HEK293T (cell line): ENCODE results near the gene GTF3C4.
"Not testable (repeated sequence)": the region's sequence is repeated elsewhere in the genome, so short reads cannot be mapped to it uniquely, and the experiment has no call there.

Source experiments
- CTCF ChIA-PET: fragments of 350-600 bp; formaldehyde crosslinking; extraction: SDS; loops from one replicate; lab custom pipeline; 2021; ENCODE audit warnings: antibody characterized with exemption, inconsistent platforms; lab: Yijun Ruan, JAX
- POLR2A ChIA-PET: fragments of 350-600 bp; formaldehyde crosslinking; extraction: SDS; loops from one replicate; lab custom pipeline; 2020; ENCODE audit warnings: antibody characterized with exemption, inconsistent platforms; lab: Yijun Ruan, JAX
- DNase-seq: peaks from one replicate; pipeline ENCODE4 v3.0.0; 2012; ENCODE audit warnings: mixed read lengths; ENCODE audit errors: extremely low spot score
- ARNT ChIP-seq: fragments of 450-650 bp; IDR thresholded peaks from 2 replicates; pipeline ENCODE4 v1.6.1; 2017; ENCODE audit warnings: mild to moderate bottlenecking
- BHLHE40 ChIP-seq: fragments of 450-650 bp; IDR thresholded peaks from 2 replicates; pipeline ENCODE4 v1.6.1; 2016; ENCODE audit warnings: mild to moderate bottlenecking, moderate library complexity, borderline replicate concordance
- CTBP1 ChIP-seq: fragments of 450-650 bp; IDR thresholded peaks from 2 replicates; pipeline ENCODE4 v1.6.1; 2016; ENCODE audit warnings: borderline replicate concordance
- ELF4 ChIP-seq: fragments of 450-650 bp; IDR thresholded peaks from 2 replicates; pipeline ENCODE4 v1.6.1; 2017; ENCODE audit warnings: antibody characterized with exemption
- FOXA1 ChIP-seq: fragments of 450-650 bp; IDR thresholded peaks from 2 replicates; pipeline ENCODE4 v1.6.1; 2016; ENCODE audit warnings: mild to moderate bottlenecking
- FOXK2 ChIP-seq: fragments of 450-650 bp; IDR thresholded peaks from 2 replicates; pipeline ENCODE4 v1.6.1; 2016; ENCODE audit warnings: mild to moderate bottlenecking
- FOXM1 ChIP-seq: fragments of 450-650 bp; IDR thresholded peaks from 2 replicates; pipeline ENCODE4 v1.6.1; 2017; ENCODE audit warnings: mild to moderate bottlenecking, borderline replicate concordance
- HDGF ChIP-seq: fragments of 450-650 bp; IDR thresholded peaks from 2 replicates; pipeline ENCODE4 v1.6.1; 2017; ENCODE audit warnings: antibody characterized with exemption, borderline replicate concordance
- L3MBTL2 ChIP-seq: fragments of 450-650 bp; conservative IDR thresholded peaks from 2 replicates; pipeline ENCODE4 v1.6.1; 2016; ENCODE audit warnings: mild to moderate bottlenecking
- LEF1 ChIP-seq: fragments of 450-650 bp; IDR thresholded peaks from 2 replicates; pipeline ENCODE4 v1.6.1; 2017; ENCODE audit warnings: mild to moderate bottlenecking, borderline replicate concordance
- NFRKB ChIP-seq: fragments of 450-650 bp; IDR thresholded peaks from 2 replicates; pipeline ENCODE4 v1.6.1; 2016; ENCODE audit warnings: mild to moderate bottlenecking, moderate library complexity
- PKNOX1 ChIP-seq: fragments of 450-650 bp; IDR thresholded peaks from 2 replicates; pipeline ENCODE4 v1.6.1; 2016
- SP1 ChIP-seq: fragments of 450-650 bp; IDR thresholded peaks from 2 replicates; pipeline ENCODE4 v1.6.1; 2017
- SUZ12 ChIP-seq: fragments of 450-650 bp; IDR thresholded peaks from 2 replicates; pipeline ENCODE4 v1.6.1; 2016; ENCODE audit warnings: mild to moderate bottlenecking
- TARDBP ChIP-seq: fragments of 450-650 bp; IDR thresholded peaks from 2 replicates; pipeline ENCODE4 v1.6.1; 2016
- ZNF384 ChIP-seq: fragments of 450-650 bp; IDR thresholded peaks from 2 replicates; pipeline ENCODE4 v1.6.1; 2016

GTF3C4 gene

GRCh38 chr9:132699956-132700355 is 29.7 kb downstream of the GTF3C4 start:
- no peak for DNase-seq
- ChIA-PET CTCF (no interaction called here), POLR2A (no interaction called here)
- TF ChIP-seq FOXA1 (no peak), BHLHE40 (no peak), FOXM1 (no peak), ARNT (no peak), SP1 (no peak), NFRKB (no peak), SUZ12 (no peak)

- ChIA-PET POLR2A (no interaction called here), CTCF (no interaction called here)
- no peak for DNase-seq
- TF ChIP-seq FOXA1, result no peak
- TF ChIP-seq BHLHE40, result no peak
- no peak for TF ChIP-seq LEF1
Observed at GRCh38 chr9:132702254-132702653, 32.0 kb downstream of the GTF3C4 start.

- TF ChIP-seq LEF1, result no peak
- TF ChIP-seq FOXA1, result no peak
- no peak for TF ChIP-seq BHLHE40
- TF ChIP-seq SP1, result no peak
- TF ChIP-seq ARNT, result no peak
- TF ChIP-seq FOXK2, result no peak
- no peak for TF ChIP-seq HDGF
- no peak for DNase-seq
- ChIA-PET POLR2A (no interaction called here), CTCF (no interaction called here)
Observed at GRCh38 chr9:132703336-132703735, 33.1 kb downstream of the GTF3C4 start.

GRCh38 chr9:132708239-132708638 is 38.0 kb downstream of the GTF3C4 start:
- ChIA-PET POLR2A (no interaction called here), CTCF (no interaction called here)
- no peak for TF ChIP-seq ELF4
- no peak for TF ChIP-seq NFRKB
- no peak for TF ChIP-seq SUZ12
- no peak for TF ChIP-seq ZNF384
- no peak for TF ChIP-seq LEF1
- TF ChIP-seq L3MBTL2, result no peak
- TF ChIP-seq HDGF, result no peak
- no peak for TF ChIP-seq TARDBP
- no peak for TF ChIP-seq BHLHE40
- no peak for DNase-seq

- CTCF ChIA-PET, result no interaction called here
- no peak for DNase-seq
- POLR2A ChIA-PET, result interaction anchor here (0.6 kb wide), 1 partner anchor 13 kb away, joined by 4 read pairs; no protein-coding TSS in a partner anchor
- TF ChIP-seq HDGF, result no peak
Observed at GRCh38 chr9:132708769-132709430, 38.6 kb downstream of the GTF3C4 start.

GRCh38 chr9:132710333-132710732 is 40.1 kb downstream of the GTF3C4 start:
- TF ChIP-seq SP1 (no peak), FOXK2 (no peak), LEF1 (no peak), ARNT (no peak), BHLHE40 (no peak), SUZ12 (no peak), TARDBP (no peak), FOXA1 (no peak), L3MBTL2 (no peak), NFRKB (no peak), ELF4 (no peak), FOXM1 (no peak), ZNF384 (no peak), PKNOX1 (no peak), CTBP1 (no peak), HDGF (no peak)
- ChIA-PET CTCF (no interaction called here), POLR2A (no interaction called here)
- DNase-seq, result no peak

- CTCF ChIA-PET, DNase-seq, POLR2A ChIA-PET: not testable (repeated sequence)
Observed at GRCh38 chr9:132711152-132711551, 40.9 kb downstream of the GTF3C4 start.

- CTCF ChIA-PET, result no interaction called here
- TF ChIP-seq L3MBTL2 (no peak), FOXK2 (no peak), FOXA1 (no peak), ARNT (no peak), PKNOX1 (no peak), FOXM1 (no peak), NFRKB (no peak), HDGF (no peak), ELF4 (no peak), BHLHE40 (no peak), TARDBP (no peak), ZNF384 (no peak), SP1 (no peak), CTBP1 (no peak), LEF1 (no peak), SUZ12 (no peak)
- DNase-seq, result no peak
- POLR2A ChIA-PET, result no interaction called here
Observed at GRCh38 chr9:132711846-132712245, 41.6 kb downstream of the GTF3C4 start.
